GM12865 (cell line): ENCODE data around the gene CACNA1E.

ENCODE experiments used
- DNase-seq: peaks from one replicate; pipeline ENCODE4 v3.0.0; 2010; ENCODE audit warnings: low read depth
- H3K4me3 ChIP-seq: 2 replicates; pipeline ENCODE4 v1.5.1; 2011; ENCODE audit warnings: mild to moderate bottlenecking, low read depth, low read length, control low read depth
- CTCF ChIP-seq: IDR thresholded peaks from 2 replicates; pipeline ENCODE4 v1.5.1; 2011; ENCODE audit warnings: low read length, control low read depth, low read depth, inconsistent platforms; ENCODE audit not compliant: insufficient read depth; ENCODE audit errors: missing control alignments

Gene CACNA1E

GRCh38 chr1:181513786-181514297, 30.5 kb downstream of the CACNA1E start:
- no peak for TF ChIP-seq CTCF
- no peak for DNase-seq
- H3K4me3 ChIP-seq: no peak overlapping the region

DNA sequence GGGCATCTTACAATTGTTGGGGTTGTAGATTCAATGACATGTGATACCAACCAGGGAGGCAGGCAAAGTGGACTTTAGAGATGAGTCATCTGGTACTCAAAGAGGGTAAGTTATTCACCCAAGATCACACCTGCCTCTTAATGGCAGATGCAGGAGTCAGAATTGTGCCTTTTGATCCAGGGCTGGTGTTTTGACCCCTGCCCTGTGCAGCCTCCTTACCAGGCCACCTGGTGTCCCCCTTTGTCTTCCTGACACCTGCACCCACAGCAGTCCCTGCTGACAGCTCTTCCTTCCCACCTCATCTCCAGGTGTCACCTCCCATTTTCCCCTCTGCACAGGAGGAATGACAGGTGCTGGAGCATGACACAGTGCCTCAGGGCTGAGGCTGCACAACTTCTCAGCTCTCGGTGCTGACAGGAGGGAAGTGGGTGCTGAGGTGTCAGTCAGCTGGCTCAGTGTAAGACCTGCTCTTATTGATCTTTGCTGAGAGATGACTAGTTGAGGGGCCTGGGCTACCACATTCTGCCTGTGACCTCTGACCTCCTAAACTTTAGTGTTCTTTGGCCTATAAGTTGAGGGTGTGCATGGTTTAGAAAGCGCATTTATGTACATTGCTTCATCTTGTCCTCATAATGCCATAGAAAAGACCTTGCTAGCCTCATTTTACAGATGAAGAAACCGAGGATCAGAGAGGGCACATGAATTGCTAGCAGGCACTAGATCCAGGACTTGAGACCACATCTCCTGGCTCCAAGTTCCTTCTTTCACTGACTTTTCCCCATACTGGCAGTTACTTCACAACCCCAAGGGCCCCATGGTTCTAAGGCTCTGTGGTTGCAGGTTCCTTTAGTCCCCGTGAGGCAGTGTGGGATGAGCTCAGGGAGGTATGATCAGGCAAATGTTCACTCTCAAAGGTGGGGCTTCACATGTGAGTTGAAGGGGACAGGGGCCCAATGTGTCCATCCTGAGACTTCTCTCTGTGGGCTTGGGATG, 31.3 kb downstream of the CACNA1E start:
- DNase-seq: peak; percentile 57
- no peak overlapping the region for H3K4me3 ChIP-seq
- TF ChIP-seq CTCF: no peak

GRCh38 chr1:181516706-181517105, 33.4 kb downstream of the CACNA1E start:
- DNase-seq: no peak
- H3K4me3 ChIP-seq: no peak overlapping the region
- no peak for TF ChIP-seq CTCF

DNA sequence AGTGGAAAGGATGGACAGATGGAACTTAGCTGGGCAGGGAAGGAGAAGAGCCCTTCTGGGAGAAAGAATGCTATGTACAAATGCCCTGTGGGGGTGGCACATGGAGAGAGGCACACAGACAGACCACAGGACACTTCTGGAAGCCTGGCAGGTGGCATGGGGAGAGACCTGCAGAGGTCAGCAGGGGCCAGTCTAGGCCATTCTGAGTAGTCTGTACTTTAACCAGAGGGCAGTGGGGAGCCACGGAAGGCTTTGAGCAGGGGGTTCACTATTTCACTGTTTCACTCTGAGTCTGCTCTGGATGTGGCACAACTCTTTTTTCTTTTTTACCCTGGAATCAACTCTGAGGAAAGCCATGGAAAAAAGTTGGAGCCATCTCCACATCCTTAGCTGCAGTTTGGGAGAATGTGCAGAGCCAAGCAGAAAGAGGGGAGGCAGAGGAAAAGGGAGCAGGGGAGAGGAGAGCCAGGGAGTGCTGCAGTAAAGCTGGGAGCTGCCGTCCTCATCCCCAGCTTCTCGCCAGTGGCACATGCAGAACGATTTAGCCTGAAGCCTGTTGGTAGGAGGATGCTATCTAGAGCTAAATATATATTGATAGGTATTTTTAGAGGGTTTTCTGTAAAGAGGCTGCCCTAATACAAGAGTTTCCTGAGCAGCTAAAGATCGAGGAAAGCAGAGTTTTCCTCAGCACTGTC, 34.0 kb downstream of the CACNA1E start:
- no peak for DNase-seq
- TF ChIP-seq CTCF: no peak
- no peak overlapping the region for H3K4me3 ChIP-seq

- DNase-seq: no peak
- no peak for TF ChIP-seq CTCF
- no peak overlapping the region for H3K4me3 ChIP-seq
These were observed 34.8 kb downstream of the CACNA1E start for GRCh38 chr1:181518152-181518551.

- H3K4me3 ChIP-seq: no peak overlapping the region
- no peak for DNase-seq
- no peak for TF ChIP-seq CTCF
These were observed 39.5 kb downstream of the CACNA1E start for GRCh38 chr1:181522864-181523263.
